ENCODE measurements around the gene ODF2. TPM values are rescaled to one million over a fixed set of nuclear protein-coding genes. Genes with fewer than 3 reads are reported as not detected.
"Not testable (repeated sequence)": the region's sequence is repeated elsewhere in the genome, so short reads cannot be mapped to it uniquely, and the experiment has no call there.

Gene ODF2
- total RNA-seq, 1 donor: 18.1 TPM

DNA sequence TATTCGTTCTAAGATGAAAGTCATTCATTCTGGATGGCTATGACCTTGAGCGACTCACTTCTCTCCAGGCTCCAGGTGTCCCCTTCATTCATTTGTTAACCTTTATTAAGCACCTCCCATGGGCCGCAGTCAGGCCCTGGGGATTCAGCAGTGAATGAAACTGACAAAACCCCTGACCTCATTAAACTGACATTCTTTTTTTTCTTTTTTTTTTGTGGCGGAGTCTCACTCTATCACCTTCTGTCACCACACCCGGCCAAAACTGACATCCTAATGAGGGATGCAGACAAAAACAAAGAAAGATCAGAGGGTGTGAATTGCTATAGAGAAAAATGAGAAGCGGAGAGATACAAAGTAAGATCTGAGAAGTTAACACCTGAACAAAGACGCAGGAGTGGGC is 16.5 kb upstream of the ODF2 start:
- Histone ChIP-seq H3K4me3 (ENCODE audit: low read length) (no peak overlapping the region), H3K9me3 (ENCODE audit: low read depth, low read length) (no peaks in the 10 kb centered on the region), H3K27me3 (ENCODE audit: insufficient read depth, low read length) (no peaks in the 10 kb centered on the region), H3K4me1 (ENCODE audit: insufficient read depth, low read length) (peaks cover 7% of the 10 kb centered on the region)

DNA sequence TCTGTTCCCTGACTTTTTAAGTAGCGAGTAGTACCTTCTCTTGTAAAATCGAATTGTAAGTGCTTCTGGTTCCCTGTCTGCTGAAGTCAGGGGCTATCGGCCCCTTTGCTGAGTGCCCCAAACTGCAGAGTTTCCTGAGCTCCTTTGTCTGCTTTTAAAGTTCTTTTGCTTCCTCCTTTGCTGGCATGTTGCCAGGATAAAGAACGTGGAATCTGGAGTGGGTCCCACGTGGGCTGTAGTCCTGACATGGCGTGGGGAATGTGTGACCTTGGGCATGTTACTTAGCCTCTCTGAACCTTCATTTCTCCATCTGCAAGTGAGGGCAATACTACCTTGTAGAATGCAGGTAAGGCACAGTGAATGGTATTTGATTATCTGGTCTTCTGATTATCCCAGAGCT is 13.7 kb upstream of the ODF2 start:
- H3K9me3 ChIP-seq (ENCODE audit: low read depth, low read length): no peaks in the 10 kb centered on the region
- no peaks in the 10 kb centered on the region for H3K27me3 ChIP-seq (ENCODE audit: insufficient read depth, low read length)
- H3K4me3 ChIP-seq (ENCODE audit: low read length): no peak overlapping the region
- H3K4me1 ChIP-seq (ENCODE audit: insufficient read depth, low read length): peaks cover 7% of the 10 kb centered on the region

DNA sequence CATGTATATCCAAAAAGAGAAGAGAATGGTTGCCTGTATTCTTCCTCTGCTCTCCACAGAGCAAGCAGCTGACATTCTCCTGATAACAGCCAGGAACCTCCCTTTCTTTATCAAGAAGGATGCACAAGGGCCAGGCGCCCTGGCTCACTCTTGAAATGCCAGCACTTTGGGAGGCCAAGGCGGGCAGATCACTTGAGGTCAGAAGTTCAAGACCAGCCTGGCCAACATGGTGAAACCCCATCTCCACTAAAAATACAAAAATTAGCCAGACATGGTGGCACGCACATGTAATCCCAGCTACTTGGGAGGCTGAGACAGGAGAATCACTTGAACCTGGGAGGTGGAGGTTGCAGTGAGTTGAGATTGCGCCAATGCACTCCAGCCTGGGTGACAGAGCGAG is 9.3 kb upstream of the ODF2 start:
- not testable (repeated sequence) for H3K4me3 ChIP-seq (ENCODE audit: low read length); H3K27me3 ChIP-seq (ENCODE audit: insufficient read depth, low read length); H3K9me3 ChIP-seq (ENCODE audit: low read depth, low read length); H3K4me1 ChIP-seq (ENCODE audit: insufficient read depth, low read length)

DNA sequence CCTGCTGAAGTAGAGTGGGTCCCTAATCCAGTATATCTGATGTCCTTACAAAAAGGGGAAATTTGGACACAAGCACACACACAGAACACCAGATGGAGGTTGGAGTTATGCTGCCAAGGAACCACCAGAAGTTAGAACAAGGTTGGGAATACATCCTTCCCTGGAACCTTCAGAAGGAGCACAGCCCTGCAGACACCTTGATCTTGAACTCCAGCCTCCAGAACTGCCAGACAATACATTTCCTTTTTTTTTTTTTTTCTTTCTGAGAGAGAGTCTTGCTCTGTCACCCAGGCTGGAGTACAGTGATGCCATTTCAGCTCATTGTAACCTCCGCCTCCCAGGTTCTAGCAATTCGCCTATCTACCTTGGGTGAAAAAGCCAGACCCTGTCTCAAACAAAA is 7.1 kb upstream of the ODF2 start:
- Histone ChIP-seq H3K4me1 (ENCODE audit: insufficient read depth, low read length) (no peaks in the 10 kb centered on the region), H3K9me3 (ENCODE audit: low read depth, low read length) (no peaks in the 10 kb centered on the region), H3K4me3 (ENCODE audit: low read length) (no peak overlapping the region), H3K27me3 (ENCODE audit: insufficient read depth, low read length) (no peaks in the 10 kb centered on the region)

DNA sequence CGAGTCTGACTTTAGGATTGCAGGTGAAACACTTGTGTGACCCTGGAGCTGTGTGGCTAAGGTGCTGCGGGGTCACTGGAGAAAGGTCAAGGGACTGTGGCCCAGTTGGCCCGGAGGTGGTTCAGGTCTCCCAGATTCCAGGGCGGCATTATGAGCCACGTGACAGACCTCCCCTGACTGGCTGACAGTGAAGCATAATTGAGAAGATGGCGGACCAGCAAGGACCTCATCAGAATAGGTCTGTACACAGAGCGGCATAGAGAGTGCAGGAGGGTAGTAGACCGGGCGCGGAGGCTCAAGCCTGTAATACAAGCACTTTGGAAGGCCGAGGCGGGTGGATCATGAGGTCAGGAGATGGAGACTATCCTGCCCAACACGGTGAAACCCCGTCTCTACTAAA is 815 bp upstream of the ODF2 start:
- no peaks in the 10 kb centered on the region for H3K27me3 ChIP-seq (ENCODE audit: insufficient read depth, low read length)
- peaks cover 11% of the 10 kb centered on the region for H3K4me1 ChIP-seq (ENCODE audit: insufficient read depth, low read length)
- H3K4me3 ChIP-seq (ENCODE audit: low read length): no peak overlapping the region

DNA sequence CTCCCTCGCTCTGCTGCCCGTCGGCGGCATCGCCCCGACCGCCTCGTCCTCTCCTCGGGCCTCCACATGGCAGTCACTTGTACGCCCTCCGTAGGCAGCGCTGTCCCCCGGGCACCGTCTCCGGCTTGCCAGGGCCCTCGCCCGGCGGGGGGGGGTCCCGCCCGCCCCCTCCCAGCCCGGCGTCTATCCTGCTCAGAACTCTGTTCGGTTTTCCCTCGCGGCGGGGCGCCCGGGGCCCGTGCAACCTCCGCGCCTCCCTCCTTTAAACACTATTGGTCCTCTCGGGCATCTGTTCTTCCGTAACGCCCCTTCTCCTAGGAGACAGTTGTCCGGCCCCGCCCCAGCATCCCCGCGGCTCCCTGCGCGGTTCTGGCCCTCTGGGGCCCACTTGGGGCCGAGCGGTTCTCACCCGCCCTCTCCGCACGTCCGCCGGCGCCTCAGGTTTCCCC is 831 bp downstream of the ODF2 start:
- Histone ChIP-seq H3K27me3 (ENCODE audit: insufficient read depth, low read length) (no peaks in the 10 kb centered on the region), H3K4me1 (ENCODE audit: insufficient read depth, low read length) (peaks cover 11% of the 10 kb centered on the region), H3K9me3 (ENCODE audit: low read depth, low read length) (no peaks in the 10 kb centered on the region), H3K4me3 (ENCODE audit: low read length) (peak overlapping the region; percentile 80)

More for the DNA sequence above, 815 bp upstream of the ODF2 start:
- H3K9me3 ChIP-seq (ENCODE audit: low read depth, low read length): no peaks in the 10 kb centered on the region

DNA sequence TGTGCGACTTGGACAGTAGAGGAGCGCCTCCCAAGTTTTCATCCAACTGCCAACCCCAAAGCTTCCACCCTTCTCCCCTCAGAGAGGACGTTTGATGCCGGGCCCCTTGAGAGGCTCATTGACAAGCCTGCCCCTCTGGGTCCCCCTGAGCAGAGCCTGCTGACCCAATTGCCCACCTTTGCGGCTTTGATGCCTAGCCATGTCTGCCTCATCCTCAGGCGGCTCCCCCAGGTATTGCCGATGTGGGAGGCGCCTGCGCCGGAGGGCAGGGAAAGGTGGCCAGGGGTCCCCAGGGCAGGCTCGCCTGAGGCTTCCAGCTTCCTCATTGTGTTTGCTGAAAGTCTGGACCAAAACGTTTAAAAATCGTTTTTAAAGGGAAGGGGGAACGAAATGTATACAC is 1.4 kb downstream of the ODF2 start:
- Histone ChIP-seq H3K4me1 (ENCODE audit: insufficient read depth, low read length) (peaks cover 11% of the 10 kb centered on the region), H3K9me3 (ENCODE audit: low read depth, low read length) (no peaks in the 10 kb centered on the region), H3K4me3 (ENCODE audit: low read length) (peak overlapping the region; percentile 80), H3K27me3 (ENCODE audit: insufficient read depth, low read length) (no peaks in the 10 kb centered on the region)

DNA sequence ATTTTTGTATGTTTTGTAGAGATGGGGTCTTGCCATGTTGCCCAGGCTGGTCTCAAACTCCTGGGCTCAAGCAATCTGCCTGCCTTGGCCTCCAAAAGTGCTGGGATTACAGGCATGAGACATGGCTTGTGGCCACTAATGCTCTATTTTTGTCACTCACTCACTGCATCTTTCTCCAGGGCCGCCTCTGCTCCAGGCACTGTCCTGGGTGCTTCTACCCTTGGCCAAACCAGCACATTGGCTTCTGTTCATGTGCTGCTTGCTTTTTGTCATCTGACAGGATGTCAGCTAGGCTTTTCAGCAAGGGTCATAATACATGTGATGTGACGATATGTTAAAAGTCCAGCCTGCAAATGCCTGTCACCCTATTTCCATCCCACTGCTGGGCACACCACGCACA is 3.2 kb downstream of the ODF2 start:
- H3K27me3 ChIP-seq (ENCODE audit: insufficient read depth, low read length): no peaks in the 10 kb centered on the region
- no peaks in the 10 kb centered on the region for H3K9me3 ChIP-seq (ENCODE audit: low read depth, low read length)
- H3K4me3 ChIP-seq (ENCODE audit: low read length): no peak overlapping the region

DNA sequence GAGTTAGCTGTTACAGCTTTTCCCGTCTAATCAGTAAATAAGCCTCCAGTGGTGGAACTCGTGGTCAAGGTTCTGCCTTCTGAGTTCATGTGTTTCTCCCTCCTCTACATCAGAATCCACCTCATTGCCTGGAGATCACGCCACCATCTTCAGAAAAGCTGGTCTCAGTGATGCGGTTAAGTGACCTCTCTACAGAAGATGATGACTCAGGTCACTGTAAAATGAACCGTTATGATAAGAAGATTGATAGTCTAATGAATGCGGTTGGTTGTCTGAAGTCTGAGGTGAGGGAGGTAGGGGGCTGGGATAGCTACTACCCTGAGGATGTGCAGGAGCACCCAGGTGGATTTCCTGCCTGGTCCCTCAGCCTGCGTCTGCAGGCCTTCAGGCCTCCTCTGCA is 13.3 kb downstream of the ODF2 start:
- Histone ChIP-seq H3K9me3 (ENCODE audit: low read depth, low read length) (no peaks in the 10 kb centered on the region), H3K4me3 (ENCODE audit: low read length) (no peak overlapping the region), H3K27me3 (ENCODE audit: insufficient read depth, low read length) (no peaks in the 10 kb centered on the region), H3K4me1 (ENCODE audit: insufficient read depth, low read length) (peaks cover 5% of the 10 kb centered on the region)

More for the DNA sequence above, 3.2 kb downstream of the ODF2 start:
- H3K4me1 ChIP-seq (ENCODE audit: insufficient read depth, low read length): peaks cover 11% of the 10 kb centered on the region

DNA sequence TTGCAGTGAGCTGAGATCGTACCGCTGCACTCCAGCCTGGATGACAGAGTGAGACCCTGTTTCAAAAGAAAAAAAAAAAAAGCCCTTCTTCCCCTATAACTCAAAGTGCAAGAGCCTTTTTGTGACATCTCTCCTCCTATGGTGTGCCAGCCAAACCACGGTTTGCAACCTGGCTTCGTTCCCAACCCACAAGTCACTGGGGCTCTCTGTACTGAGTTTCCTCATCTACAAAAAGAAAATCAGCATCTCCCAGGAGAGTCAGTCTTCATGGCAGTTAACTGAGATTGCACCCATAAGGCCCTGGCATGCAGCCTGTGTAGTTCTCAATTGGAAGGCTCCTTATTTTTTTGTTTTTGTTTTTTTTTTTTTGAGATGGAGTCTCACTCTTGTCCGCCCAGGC is 14.8 kb downstream of the ODF2 start:
- H3K4me3 ChIP-seq (ENCODE audit: low read length): no peak overlapping the region
- no peaks in the 10 kb centered on the region for H3K27me3 ChIP-seq (ENCODE audit: insufficient read depth, low read length)
- H3K9me3 ChIP-seq (ENCODE audit: low read depth, low read length): no peaks in the 10 kb centered on the region
- H3K4me1 ChIP-seq (ENCODE audit: insufficient read depth, low read length): peaks cover 5% of the 10 kb centered on the region

DNA sequence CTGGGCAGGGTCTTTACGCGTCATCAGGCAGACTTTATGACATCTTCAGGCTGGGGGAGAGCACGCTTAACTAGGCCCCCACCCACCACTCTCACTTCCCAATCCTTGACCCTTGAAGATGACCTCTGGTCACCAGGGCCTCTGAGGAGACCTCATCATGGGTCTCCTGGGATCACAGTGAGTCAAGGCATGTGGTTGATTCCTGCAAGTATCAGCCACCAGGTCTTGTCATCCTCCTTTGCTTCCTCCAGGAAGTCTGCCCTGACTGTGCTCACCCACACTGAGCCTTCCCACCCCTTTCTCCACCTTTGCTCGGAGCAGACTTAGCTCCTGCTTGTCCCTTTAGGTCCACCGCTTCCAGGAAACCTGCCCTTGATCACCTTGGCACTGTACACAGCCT is 17.3 kb downstream of the ODF2 start:
- Histone ChIP-seq H3K4me3 (ENCODE audit: low read length) (no peak overlapping the region), H3K4me1 (ENCODE audit: insufficient read depth, low read length) (peaks cover 5% of the 10 kb centered on the region), H3K27me3 (ENCODE audit: insufficient read depth, low read length) (no peaks in the 10 kb centered on the region), H3K9me3 (ENCODE audit: low read depth, low read length) (no peaks in the 10 kb centered on the region)

DNA sequence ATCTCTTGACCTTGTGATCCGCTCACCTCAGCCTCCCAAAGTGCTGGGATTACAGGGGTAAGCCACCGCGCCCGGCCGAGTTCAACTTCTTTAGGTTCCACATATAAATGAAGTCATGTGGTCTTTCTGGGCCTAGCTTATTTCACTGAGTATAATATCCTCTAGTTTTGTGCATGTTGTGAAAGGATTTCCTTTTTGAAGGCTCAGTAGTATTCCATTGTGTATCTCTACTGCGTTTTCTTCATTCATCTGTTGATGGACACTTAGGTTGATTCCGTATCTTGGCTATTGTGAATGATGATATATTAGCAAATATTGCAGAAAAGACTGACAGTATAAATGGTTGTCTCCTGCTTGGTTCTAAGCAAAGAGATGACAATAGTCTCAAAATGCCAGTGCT is 20.1 kb downstream of the ODF2 start:
- Histone ChIP-seq H3K4me1 (ENCODE audit: insufficient read depth, low read length) (no peaks in the 10 kb centered on the region), H3K9me3 (ENCODE audit: low read depth, low read length) (no peaks in the 10 kb centered on the region), H3K4me3 (ENCODE audit: low read length) (no peak overlapping the region), H3K27me3 (ENCODE audit: insufficient read depth, low read length) (no peaks in the 10 kb centered on the region)

DNA sequence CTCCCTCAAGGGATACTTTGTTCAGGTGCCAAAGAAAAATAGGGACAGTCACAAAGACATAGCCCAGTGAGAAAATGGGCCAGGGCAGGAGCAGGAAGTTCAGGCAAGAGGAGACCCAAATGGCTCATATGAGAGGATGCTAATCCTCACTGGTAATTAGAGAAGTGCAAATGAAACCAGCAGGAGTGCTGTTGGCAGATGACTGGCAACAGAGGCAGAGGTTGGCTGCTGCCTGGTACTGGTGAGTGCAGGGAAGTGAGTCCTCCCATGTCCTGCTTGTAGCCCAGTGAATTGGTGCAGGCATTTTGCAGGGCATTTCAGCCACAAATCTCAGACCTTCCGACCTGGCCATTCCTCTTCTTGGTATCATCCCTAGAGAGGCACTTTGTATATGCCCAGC is 23.5 kb downstream of the ODF2 start:
- no peak overlapping the region for H3K4me3 ChIP-seq (ENCODE audit: low read length)
- H3K4me1 ChIP-seq (ENCODE audit: insufficient read depth, low read length): no peaks in the 10 kb centered on the region
- no peaks in the 10 kb centered on the region for H3K27me3 ChIP-seq (ENCODE audit: insufficient read depth, low read length)
- H3K9me3 ChIP-seq (ENCODE audit: low read depth, low read length): no peaks in the 10 kb centered on the region

DNA sequence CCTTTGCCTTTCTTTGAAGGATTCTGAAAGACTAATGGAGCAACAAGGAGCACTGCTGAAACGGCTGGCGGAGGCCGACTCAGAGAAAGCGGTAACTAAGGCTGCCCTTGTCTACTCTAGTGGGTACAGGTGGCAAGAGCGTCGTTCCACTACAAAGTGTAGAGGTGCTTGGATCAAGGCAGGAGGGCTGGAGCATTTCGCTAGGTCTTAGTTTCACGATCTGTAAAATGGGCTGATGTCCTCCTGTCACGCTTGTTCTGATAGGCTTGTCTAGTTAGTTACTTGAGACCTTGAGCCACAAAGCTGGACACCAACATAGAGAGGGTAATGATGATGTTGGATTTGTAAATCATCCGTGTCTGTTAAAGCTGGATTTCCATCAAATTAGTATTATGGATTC is 25.8 kb downstream of the ODF2 start:
- Histone ChIP-seq H3K4me1 (ENCODE audit: insufficient read depth, low read length) (no peaks in the 10 kb centered on the region), H3K9me3 (ENCODE audit: low read depth, low read length) (no peaks in the 10 kb centered on the region)

DNA sequence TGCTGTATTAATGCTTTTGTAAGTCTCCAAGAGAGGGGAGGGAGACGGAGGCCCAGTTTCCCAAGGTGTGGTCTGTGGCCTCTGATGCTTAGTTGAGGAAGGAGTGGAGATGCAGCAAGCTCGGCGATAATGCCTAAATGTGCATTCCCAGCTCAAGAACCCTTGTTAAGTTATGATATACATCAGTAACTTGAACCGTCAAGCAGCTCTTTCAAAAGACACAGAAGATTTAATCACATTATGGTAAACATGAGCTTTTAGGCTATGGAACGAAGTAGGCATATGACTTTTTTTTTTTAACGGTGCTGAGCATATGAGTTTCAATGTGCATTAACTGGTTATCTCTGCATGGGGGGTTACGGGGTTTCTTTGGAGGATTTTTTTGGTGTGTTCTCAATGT is 26.4 kb downstream of the ODF2 start:
- Histone ChIP-seq H3K27me3 (ENCODE audit: insufficient read depth, low read length) (no peaks in the 10 kb centered on the region), H3K4me3 (ENCODE audit: low read length) (no peak overlapping the region), H3K4me1 (ENCODE audit: insufficient read depth, low read length) (no peaks in the 10 kb centered on the region), H3K9me3 (ENCODE audit: low read depth, low read length) (no peaks in the 10 kb centered on the region)

More for the DNA sequence above, 25.8 kb downstream of the ODF2 start:
- Histone ChIP-seq H3K27me3 (ENCODE audit: insufficient read depth, low read length) (no peaks in the 10 kb centered on the region), H3K4me3 (ENCODE audit: low read length) (no peak overlapping the region)

DNA sequence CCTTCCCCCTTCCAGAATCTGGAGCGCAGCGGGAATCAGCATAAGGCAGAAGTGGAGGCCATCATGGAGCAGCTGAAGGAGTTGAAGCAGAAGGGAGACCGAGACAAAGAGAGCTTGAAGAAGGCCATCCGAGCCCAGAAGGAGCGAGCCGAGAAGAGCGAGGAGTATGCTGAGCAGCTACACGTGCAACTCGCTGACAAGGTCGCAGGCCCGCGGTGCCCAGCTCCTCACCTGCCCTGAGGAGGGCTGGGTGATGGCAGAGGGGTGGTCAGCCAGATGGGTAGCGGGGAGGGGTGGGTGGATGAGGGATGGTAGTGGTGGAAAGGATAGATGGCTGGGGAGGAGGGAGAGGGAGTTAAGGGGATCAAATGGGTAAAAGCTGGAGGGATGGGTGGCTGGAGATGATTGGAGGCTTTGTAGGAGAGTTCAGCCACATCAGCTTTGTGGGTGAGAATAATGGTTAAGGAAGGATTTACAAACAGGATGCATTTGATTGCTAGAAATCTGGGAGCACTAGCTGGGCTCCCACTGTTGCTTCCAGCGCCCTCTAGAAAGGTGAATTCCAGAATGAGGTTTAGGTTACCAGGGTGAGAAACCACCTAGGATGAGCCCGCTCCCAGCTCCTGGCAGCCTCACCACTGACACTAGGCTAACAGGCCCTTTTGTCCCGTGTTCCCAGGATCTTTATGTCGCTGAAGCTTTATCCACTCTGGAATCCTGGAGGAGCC is 29.0 kb downstream of the ODF2 start:
- H3K27me3 ChIP-seq (ENCODE audit: insufficient read depth, low read length): no peaks in the 10 kb centered on the region
- no peaks in the 10 kb centered on the region for H3K4me1 ChIP-seq (ENCODE audit: insufficient read depth, low read length)
- no peaks in the 10 kb centered on the region for H3K9me3 ChIP-seq (ENCODE audit: low read depth, low read length)
- no peak overlapping the region for H3K4me3 ChIP-seq (ENCODE audit: low read length)
